NCI-H2029 (cell line): ENCODE measurements around the gene PGGT1B.
A peak's percentile ranks its signal among the peaks of the same experiment; 100 is the strongest.

Experiments
- DNase-seq: peaks from one replicate; lab custom pipeline; 2025; lab: John Stamatoyannopoulos, UW

The PGGT1B gene

DNA sequence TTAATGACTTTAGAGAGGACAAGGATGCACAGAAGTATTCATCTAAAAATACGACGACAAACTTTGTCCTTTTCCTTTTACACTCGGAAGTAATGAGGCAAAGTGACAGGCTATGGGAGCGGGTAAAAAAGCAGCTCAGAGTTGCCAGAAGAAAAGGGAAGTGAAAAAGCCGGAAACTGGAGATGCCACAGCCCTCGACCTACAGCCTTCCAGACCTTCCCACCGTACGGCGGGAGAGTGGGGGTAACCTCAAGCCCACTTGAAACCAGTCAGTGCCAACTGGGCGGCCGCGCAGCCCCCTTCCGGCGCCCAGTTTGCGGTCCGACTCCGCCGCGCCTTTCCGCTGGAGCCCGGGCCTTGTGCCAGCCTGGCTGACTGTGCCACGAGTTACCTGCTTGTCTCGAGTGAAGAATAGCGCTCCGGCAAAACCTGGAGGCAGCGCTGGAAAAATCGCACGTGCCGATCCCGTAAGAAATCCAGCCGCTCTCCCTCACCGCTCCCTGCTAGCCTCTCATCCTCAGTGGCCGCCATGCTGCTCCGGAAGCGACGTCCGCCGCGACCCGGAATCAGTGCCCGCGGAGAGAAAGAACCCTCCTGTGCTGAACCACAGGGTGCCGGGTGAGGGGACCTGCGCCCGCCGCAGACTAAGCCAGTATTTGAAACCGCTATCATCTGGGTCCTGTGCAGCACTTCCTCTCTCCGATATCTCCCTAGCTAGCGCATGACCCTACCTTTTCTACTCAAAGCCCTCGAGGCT is at the start of gene PGGT1B:
Gene PGGT1B (minus strand): TSS at position 557 of the 757 bp plus-strand sequence. CDS start 26 bp downstream, at position 531.
- DNase-seq: peak; percentile 50

DNA sequence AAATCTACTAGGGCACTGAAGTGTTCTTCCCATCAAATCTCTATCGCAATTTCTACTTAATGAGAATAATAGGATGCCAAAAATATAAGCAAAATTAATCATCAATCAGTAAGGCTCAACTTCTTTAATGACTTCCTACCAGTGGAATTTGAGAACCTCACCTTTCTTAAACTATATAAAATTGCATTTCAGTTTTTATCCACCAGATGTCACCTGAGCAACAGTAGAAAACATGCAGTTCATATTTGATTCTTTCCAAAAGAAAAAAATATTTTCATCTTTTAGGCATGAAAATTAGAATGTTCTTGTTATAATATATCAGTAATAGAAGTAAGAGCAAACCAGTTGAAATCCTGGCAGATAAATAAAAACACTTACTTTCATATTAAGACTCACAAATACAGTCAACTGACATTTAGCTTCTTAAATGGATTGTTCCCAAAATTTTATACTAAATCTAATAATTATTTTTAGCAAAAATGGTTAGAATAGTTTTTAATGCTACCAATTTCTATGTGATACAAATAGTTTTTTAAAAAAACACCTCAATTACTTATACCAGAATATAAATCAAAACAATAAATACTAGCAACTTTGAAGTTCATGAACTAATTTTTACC is 47.2 kb upstream of the PGGT1B start:
- peak; percentile 23 for DNase-seq

DNA sequence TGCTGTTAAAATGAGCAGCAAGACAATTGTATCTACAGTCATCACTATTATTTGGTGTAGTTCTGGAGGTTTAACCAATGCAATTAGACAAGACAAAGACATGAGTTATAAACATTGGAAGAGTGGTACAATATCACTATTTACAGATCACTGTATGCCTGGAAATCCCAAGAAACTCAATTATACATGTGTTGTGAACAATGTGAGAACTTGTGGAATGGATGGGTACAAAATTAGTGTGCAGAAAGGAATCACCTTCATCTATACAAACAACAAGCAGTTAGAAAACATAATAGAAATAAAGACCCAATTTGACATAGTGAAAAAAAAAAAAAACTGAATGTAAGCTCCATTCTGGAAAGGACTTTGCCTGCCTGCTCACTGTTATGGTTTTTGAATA is 46.1 kb upstream of the PGGT1B start:
- no peak for DNase-seq

DNA sequence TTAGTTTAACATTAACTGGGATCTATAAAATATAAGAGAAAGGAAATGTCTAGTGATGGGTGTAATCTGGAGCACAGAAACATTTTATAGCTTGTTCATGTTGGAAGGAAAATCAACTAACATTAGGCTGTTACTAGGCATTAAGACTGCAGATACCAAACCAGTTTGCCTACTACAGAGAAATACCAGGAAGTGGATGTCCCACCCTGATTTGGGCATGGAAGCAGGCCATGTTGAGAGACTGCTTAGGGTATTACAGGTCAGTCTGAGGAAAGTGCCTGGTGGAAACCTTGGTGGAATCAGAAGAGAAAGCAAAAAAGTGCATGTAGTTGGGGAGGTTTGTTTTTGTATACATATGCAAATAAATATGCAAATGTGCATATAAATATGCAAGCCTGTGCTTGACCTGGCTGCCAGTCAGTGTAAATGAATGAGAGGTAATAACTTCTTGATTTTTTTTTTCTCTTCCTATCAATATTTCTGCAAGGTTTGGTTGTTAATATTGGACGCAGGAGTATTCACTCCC is 43.4 kb upstream of the PGGT1B start:
- DNase-seq: peak; percentile 24

DNA sequence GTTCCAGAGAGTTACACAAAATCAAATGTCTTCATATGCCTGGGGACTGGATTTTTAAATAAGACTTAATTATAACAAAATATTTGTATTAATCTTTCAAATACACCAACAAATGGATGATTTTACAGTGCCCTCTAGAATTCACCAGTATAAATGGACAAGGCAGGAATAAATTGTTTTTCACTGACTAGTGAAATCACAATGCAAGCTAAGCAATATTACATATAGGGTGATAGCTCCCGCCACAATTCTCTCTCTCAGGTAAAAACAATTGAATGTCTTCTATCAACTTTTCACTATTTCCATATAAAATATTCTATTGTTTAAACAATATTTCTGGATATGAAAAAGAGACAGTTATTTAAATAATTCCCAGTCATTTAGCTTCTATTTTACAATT is 41.8 kb upstream of the PGGT1B start:
- DNase-seq: no peak

DNA sequence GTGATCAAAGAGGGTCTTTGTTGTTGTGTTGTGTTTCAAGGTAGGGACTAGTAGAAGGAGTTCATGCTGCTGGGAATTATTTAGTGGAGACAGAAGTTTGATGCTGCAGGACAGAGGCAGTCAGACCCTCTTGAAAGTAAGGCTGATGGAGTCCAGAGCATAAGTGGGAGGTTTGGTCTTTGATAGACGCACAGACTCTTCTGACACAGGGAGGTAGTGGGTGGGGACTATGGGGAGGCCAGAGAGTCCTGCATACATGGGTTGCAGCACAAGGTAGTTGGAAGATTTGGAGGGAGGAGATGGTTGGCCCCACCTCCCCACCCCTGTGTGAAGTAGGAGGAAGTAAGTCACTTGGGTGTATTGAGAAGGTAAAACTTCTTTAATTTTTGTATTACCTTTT is 36.1 kb upstream of the PGGT1B start:
- no peak for DNase-seq

GRCh38 chr5:115297031-115297430 is 34.4 kb upstream of the PGGT1B start:
- no peak for DNase-seq

DNA sequence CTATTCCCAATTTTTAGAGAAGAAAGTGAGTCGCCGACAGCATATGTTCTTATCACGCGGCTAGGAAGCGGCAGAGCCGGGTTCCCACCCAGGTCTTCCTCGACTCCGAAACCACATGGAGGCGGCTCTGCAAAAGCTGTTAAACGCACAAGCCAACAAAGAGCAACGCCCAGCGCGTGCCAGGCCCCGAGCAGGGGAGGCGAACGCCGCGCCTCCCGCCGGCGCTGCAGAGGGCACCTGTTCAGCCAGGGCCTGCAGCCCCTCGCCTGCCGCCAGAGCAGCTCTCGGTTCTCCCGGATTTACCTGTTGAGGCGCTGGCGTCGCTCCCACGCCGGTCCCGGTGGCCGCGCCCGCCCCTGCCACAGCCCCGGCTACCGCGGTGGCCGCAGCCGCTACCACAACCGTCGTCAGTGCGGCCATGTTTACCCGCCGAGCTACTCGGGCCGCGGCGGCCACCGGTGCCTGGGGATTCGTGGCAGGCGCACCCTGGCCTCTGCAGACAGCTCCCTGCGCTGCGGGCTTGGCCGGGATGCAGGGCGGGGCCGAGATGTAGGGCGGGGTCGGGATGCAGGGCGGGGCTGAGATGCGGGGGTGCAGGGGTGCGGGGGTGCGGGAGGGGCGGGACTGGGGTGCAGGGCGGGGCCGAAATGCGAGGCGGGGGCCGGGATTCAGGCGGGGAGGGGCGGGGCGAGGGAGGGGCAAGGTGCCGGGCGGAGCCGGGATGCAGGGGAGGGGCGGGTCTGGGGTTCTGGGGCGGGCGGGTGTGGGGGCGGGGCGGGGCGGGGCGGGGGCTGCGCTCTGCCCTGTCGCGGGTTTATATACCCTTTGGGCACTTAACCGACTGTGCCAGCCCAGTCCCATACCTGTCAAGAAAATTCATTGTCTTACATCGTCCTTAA is 33.7 kb upstream of the PGGT1B start, which contains the start of gene CCDC112:
Gene CCDC112 (minus strand): TSS at position 531 of the 899 bp plus-strand sequence. CDS start 111 bp downstream, at position 420.
- peak; percentile 36 for DNase-seq

DNA sequence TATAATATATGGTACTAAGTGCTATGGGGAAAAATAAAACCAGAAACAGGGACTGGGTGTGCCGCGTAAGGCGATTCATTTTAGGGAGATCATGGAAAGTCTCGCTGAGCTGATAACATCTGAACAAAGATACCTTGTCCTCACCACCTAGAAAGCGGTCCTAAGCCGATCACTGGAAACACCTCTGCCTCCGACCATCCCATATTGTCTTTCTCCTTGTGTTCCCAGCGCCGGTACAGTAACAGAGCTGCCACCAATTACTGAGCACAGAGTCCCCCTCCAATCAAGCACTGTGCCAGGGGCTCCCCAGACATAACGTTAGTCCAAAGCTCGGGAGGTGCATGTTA is 33.1 kb upstream of the PGGT1B start:
- DNase-seq: no peak

DNA sequence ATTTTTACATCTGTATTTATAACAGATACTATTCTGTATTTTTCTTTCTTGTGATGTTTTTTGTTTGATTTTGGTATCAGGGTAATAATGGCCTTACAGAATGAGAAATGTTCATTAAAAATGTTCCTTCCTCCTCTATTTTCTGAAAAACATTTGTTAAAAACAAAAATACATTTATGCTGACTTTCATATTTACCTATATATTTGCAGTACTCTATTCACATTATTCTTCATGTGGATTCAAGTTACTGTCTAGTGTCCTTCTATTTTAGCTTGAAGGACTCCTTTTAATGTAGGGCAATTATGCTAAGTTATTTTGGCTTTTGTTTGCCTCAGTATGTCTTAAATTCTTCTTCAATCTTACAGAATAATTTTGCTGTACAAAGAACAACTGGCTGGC is 28.7 kb upstream of the PGGT1B start:
- DNase-seq: no peak

GRCh38 chr5:115289104-115289503 is 26.4 kb upstream of the PGGT1B start:
- DNase-seq: no peak

DNA sequence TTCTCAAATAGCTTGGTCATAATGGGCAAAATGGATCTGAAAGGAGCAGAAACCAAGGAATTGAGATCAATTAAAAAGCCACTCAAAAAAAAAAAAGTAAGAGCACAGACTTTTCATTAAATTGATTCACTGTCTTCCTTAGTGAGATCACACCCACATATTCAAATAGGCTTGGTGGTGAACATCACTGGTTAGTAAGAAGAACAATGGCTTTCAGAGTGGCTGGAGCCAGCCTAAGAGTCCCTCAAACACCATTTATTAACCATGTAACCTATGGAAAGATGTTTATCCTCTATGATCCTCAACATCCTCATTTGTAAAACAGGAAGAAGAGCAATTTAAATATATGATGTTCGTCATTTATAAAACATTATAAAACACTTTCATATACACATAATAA is 21.3 kb upstream of the PGGT1B start:
- no peak for DNase-seq

GRCh38 chr5:115282131-115282530 is 19.5 kb upstream of the PGGT1B start:
- DNase-seq: no peak

DNA sequence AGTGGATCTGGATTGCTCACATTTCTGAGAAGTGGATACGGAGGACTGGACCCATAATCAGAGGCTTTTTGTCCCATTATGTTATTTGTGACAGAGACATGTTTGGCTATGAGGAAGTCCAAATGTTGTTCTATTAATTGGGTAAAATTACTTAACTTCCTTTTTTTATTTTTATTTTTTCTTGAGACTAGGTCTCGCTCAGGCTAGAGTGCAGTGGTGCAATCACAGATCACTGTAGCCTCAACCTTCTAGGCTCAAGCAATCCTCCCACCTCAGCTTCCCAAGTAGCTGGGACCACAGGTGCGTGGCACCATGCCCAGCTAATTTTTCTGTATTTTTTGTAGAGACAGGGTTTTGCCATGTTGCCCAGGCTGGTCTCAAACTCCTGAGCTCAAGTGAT is 11.9 kb upstream of the PGGT1B start:
- no peak for DNase-seq

DNA sequence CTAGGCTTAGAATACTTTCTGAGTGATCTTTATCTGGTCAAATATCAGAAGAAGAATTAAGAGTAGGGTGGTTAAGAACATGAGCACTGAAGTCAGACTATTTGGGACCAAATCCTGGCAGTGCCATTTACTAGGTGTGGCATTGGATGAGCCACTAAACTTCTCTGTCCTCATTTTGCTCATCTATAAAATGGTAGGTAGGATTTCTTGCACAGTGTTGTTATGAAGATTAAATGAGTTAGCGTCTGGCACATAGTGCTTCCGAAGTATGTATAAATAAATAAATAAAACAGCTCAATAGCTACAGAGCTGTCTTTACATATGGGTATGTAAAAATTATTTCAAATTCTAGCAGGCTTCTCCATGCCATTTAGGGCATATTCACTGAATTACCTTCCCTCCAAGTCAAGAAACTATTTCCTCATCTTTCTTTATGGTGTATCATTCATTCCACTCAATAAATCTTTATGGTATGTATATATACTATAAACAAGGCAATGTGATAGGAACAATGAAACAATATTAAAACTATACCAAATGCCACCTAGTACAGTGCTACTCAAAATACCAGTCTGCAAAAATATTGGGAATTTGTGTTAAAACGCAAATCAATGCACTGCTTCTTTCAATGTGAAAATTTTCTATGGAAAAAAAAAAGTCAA is 9.8 kb upstream of the PGGT1B start:
- no peak for DNase-seq

DNA sequence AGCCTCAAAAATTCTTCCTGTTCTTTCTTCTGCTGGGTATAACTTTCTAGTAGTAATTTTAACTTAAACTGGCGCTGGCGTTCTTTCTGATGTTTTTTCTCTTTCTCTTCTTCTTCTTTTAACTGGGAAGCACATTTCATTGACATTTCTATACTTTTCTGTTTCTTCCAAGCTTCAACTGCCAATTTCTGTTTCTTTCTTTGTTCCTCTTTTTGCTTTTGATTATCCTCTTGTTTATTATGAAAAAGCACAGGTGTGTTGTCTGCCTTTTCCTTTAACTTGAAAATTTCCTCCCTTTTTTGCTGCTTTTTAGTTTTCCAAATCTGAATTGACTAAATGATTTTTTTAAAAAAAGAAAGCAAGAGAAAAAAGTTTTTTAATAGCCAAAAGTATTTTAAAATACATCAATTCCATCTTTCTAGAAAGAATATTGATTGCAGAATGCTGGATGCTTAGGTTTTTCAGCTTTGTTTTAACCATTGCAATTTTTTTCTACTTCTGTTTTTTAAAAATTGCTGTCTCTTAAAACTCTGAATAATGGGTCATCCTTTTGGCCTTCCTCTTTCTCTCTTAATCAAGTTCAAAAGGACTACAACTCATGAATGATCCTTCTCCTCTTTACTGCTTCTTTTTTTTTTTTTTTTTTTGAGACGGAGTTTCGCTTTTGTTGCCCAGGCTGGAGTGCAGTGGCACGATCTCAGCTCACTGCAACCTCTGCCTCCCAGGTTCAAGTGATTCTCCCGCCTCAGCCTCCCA is 8.8 kb upstream of the PGGT1B start:
- no peak for DNase-seq

- DNase-seq: no peak
Measured at GRCh38 chr5:115267617-115268016, 4.9 kb upstream of the PGGT1B start.

GRCh38 chr5:115265220-115265619 is 2.5 kb upstream of the PGGT1B start:
- DNase-seq: no peak

DNA sequence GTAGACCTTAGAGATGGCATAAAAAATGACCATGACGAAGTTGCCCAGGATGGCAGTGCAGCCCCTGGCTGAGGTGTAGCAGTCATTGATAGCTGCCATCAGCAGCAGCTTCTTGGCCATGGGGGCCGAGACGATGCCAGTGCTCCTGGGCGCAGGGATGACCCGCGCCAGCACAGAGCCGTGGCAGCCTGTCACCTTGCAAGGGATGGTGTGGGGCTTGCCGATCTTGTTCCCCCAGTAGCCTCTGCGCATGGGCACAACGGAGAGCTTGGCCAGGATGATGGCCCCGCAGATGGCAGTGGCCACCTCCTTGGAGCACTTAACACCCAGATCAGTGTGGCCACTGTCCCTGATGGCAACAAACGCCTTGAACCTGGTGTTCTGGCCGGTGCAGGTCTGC is 2.1 kb upstream of the PGGT1B start:
- no peak for DNase-seq

DNA sequence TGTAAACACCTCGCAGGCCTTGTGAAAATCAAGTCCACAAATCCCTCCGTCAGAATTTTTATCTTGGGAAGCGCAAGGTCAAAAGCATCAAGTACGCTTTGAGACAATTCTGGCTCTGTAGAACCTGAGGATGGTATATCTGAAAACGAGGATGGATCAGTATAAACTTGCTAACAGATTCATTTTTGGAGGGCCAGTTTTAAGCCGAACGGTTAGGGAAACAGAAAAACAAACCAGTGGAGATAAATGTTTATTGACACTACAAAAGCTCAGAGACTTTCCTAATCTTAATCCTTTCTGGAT is 352 bp upstream of the PGGT1B start:
- no peak for DNase-seq

DNA sequence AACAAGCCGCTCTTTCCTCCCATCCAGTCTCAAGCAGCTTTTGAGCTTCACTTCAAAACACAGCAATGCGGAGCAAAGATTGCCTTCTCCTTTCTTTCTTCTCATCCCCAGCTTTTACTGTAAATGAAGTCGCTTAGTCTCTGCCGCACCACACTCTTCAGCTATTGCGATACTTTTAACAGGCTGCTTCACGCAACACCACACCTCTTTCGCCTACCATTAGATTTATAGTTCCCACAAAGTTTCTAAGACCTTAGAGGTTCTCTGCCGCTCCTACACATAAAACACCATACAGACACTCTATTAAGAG is 711 bp downstream of the PGGT1B start:
- DNase-seq: no peak

- DNase-seq: no peak
Measured at GRCh38 chr5:115260248-115260647, 2.4 kb downstream of the PGGT1B start.
